Stimulated activated CD8-positive, alpha-beta memory T cell treated with anti-CD3 and anti-CD28 coated beads, Interleukin-4, amount 100 ng/mL, for 24 hours (primary cell): ENCODE data around the gene TXNRD2.

Experiments
- DNase-seq: peaks from one replicate; pipeline ENCODE4 v3.0.0-alpha.2; 2020; ENCODE audit warnings: low read depth

Gene TXNRD2

GRCh38 chr22:19904935-19905334 lies 36.7 kb downstream of the TXNRD2 start:
- no peak for DNase-seq

- no peak for DNase-seq
Measured at GRCh38 chr22:19904174-19904856, 37.3 kb downstream of the TXNRD2 start.

GRCh38 chr22:19903513-19903912 lies 38.1 kb downstream of the TXNRD2 start:
- DNase-seq: no peak

GRCh38 chr22:19903031-19903430 lies 38.6 kb downstream of the TXNRD2 start:
- no peak for DNase-seq

DNA sequence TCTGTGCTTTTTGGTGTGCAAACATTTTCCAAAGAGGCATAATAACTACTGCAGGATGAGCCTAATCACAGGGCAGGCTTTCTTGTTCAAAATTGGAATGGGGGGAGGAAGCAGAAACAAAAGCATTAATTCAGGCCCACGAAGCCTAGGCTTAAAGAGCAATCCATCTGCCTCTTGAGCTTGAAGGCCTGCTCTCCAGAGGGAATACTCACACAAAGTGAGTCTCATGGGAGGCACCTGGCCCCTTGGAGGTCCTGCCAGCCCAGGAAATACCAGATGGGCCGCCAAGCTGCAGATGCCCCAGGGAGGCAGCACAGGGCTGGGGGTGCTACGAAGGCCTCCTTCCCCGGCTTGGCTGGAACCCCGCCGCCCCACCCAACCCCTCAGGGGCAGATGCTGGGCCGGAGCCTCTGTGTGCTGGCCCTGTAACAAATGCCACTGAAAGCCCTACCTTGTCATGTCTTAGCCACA lies 39.3 kb downstream of the TXNRD2 start:
- no peak for DNase-seq

- DNase-seq: no peak
Measured at GRCh38 chr22:19901577-19902244, 39.9 kb downstream of the TXNRD2 start.

GRCh38 chr22:19900707-19901436 lies 40.7 kb downstream of the TXNRD2 start:
- no peak for DNase-seq

DNA sequence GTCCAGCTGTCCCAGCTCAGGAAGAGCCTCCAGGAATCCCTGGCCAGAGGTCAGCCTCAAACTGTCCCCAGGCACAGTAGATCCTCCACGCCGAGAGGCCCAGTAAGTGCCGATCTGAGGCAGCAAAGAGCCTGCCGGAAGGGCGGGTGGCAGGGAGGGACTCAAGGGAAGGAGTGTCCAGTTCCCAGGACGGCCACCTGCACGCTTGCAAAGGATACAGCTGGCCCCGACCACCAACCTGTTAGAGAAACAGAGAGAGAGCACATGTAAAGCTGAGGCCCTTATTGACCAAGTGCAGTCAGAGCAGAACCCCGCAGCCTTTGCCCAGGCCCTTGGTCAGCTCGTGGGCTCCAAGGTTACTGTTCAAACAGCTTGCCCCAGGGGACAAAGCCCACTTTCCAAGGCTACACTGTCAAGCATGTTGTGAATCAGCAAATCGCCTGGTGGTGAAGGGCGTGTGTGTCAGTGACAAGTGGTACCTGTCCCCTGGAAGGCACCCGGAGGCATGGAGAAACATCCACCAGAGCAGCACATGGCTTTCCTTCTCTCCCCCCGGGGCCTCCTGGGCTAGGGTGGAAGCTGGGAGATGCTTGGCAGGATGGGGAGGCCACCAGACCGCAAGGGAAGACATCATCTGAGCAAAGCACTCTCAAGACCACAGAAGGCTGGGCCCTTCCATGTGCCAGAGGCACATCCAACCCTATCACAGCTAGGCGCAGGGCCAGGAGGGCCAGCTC lies 42.6 kb downstream of the TXNRD2 start:
- no peak for DNase-seq

GRCh38 chr22:19898145-19898544 lies 43.5 kb downstream of the TXNRD2 start:
- DNase-seq: no peak

DNA sequence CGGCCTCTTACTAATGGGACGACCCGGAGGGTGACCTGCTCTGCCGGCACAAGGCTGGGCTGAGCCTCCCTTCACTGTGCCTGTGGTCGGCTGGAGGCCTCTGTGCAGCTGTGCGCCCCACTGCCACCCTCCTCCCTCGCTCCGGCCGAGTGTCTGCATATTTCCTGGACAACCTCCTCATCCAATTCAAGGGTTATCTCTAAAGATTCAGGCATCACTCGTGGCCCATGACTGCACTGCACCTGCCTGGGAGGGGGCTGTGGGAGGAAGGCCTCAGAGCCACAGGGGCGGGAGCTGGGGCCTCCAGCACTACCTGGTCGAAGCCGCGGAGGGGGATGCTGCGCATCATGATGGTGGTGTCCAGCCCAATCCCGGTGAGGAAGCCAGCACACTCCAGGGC lies 43.9 kb downstream of the TXNRD2 start:
- DNase-seq: no peak

DNA sequence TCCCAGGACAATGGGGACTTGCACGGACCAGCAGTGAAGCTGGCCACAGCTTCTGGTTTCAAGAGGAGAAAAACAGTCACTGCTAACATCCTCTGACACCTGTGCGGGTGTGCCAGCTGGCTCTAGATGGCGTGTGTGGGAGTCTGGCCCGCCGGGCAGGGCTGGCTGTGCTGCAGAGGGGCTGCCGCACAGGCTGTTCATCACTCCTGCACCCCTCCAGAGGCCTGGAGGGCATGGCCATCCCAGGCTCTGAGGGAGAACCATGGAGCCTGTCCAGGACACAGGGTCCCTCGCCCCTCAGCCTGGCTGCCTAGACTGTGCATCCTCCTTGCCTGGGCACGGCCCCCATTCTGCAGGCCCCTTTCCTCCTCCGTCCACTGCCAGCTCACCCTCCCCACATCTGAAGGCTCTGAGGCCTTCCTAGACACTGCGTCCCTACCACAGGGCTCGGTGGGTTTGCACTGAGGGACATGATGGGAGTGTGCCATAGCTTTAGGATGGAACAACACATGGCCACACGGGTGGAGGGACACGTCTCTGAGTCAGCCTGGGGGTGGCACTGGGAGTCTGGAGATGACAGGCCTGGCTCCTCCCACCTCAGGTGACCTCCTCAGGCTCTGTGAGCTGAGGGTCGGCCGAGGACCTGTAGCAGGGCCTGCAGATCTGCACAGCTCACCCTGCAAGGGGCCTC lies 44.8 kb downstream of the TXNRD2 start:
- DNase-seq: no peak

- DNase-seq: no peak
Measured at GRCh38 chr22:19895160-19895849, 46.3 kb downstream of the TXNRD2 start.

- DNase-seq: no peak
Measured at GRCh38 chr22:19893363-19893762, 48.3 kb downstream of the TXNRD2 start.

- DNase-seq: no peak
Measured at GRCh38 chr22:19892925-19893324, 48.7 kb downstream of the TXNRD2 start.

DNA sequence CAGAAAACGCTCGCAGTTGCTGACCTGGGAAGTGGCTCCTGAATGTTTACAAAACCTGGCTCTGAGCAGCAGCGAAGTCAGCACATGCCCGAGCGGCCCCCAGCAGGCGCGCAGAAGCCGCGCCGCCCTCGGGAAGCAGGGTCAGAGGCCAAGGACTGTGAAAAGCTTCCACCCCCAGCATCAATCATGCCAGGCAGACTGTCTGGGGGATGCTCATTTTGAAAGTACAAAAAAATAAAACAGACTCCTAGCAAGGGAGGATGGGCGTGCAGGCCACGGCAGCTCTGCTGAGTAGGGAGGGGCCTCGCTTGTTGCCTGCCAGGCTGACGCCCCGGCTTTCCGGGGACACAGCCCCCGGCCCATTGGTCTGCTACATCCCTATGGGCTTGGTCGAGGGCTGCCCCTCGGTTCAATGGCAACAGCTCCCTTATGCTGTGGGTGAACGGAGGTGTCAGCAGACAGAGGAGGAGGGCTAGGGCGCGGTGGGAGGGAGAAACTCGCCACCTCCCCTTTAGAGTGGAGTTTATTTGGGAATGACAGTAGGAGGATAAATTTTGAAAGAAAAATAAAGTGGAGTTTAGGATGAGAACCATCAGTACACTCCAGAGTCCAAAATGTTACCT lies 49.2 kb downstream of the TXNRD2 start:
- DNase-seq: peak; percentile 46

- peak; percentile 75 for DNase-seq
Measured at GRCh38 chr22:19891317-19892256, 50.0 kb downstream of the TXNRD2 start.

GRCh38 chr22:19890502-19891316 lies 50.9 kb downstream of the TXNRD2 start:
- DNase-seq: no peak

DNA sequence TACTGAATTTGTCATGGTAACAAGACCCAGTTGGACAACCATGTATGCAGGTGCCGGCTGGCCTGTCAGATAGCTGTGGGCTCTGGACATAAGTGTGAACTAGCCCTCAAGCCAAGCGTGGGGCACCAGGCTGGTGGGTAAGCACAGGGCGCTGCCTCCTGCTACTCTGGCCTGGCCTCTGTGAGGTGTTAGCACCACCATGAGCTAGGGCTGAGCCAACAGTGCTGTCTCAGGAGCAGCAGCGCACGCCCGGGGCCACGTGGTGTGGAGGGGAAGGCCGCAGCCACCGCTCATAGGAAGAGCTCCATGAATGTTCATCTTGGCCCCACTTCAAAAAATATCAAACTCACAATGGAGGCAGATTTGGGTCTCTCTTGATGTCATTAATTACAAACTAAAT lies 51.7 kb downstream of the TXNRD2 start:
- no peak for DNase-seq
